ENCODE measurements around the gene STAT6. TPM values are rescaled to one million over a fixed set of nuclear protein-coding genes. Genes with fewer than 3 reads are reported as not detected.

STAT6 gene
- polyA plus RNA-seq, 1 experiment = 177 TPM

DNA sequence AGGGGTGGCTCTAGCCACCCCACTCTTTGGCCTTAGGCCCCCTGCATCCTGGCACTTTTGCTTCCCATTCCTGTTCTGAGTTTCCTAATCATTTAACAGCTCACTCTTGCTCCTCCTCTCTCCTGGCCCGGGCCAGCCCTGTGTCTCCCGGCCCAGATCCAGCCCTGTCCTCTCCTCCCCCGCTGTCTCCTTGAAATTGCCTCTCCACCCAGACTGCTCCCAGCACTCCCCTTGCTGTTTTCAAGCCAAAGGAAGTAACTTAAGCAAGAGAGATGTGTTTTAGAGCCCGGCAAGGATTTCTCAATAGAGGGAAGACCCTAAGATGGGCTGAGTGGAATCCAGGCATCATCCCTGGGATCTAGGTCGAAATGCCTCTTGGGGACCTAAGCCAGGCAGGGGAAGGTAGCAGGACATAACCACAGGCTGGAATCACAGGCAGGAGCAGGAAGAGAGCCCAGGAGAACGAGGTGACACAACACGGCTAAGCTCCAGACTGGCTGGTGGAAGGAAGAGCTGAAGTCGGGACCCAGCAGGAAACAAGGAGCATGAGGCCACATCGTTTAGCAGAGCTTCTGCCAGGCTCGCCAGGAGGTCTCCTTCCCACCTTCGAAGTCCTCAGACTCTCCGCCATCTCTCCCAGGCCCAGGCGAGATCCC, 38.2 kb upstream of the STAT6 start:
- no peak for DNase-seq (ENCODE audit: low read depth)
- POLR2A ChIA-PET = interaction anchor here (0.9 to 1.5 kb wide), 3 partner anchors 16 to 21 kb away, joined by 3 to 13 read pairs (median 6); partner anchors contain the start of gene LRP1
- TF ChIP-seq, protein P1, sequence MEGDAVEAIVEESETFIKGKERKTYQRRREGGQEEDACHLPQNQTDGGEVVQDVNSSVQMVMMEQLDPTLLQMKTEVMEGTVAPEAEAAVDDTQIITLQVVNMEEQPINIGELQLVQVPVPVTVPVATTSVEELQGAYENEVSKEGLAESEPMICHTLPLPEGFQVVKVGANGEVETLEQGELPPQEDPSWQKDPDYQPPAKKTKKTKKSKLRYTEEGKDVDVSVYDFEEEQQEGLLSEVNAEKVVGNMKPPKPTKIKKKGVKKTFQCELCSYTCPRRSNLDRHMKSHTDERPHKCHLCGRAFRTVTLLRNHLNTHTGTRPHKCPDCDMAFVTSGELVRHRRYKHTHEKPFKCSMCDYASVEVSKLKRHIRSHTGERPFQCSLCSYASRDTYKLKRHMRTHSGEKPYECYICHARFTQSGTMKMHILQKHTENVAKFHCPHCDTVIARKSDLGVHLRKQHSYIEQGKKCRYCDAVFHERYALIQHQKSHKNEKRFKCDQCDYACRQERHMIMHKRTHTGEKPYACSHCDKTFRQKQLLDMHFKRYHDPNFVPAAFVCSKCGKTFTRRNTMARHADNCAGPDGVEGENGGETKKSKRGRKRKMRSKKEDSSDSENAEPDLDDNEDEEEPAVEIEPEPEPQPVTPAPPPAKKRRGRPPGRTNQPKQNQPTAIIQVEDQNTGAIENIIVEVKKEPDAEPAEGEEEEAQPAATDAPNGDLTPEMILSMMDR (IDR thresholded peaks at IDR 0.05; ENCODE audit: insufficient read depth, low read depth, low read length) = no peak
- Histone ChIP-seq H3K36me3 (ENCODE audit: control insufficient read depth, insufficient read depth, low read length) (peaks cover 43% of the 10 kb centered on the region), H3K27me3 (ENCODE audit: control insufficient read depth, insufficient read depth, low read length) (no peaks in the 10 kb centered on the region), H3K4me3 (ENCODE audit: low read depth, low read length) (no peak overlapping the region)
- CTCF ChIA-PET = interaction anchor here (0.7 to 5.0 kb wide), 13 partner anchors 9 to 1321 kb away, joined by 3 to 23 read pairs (median 4); partner anchors contain the start of genes NAB2 and STAT6

DNA sequence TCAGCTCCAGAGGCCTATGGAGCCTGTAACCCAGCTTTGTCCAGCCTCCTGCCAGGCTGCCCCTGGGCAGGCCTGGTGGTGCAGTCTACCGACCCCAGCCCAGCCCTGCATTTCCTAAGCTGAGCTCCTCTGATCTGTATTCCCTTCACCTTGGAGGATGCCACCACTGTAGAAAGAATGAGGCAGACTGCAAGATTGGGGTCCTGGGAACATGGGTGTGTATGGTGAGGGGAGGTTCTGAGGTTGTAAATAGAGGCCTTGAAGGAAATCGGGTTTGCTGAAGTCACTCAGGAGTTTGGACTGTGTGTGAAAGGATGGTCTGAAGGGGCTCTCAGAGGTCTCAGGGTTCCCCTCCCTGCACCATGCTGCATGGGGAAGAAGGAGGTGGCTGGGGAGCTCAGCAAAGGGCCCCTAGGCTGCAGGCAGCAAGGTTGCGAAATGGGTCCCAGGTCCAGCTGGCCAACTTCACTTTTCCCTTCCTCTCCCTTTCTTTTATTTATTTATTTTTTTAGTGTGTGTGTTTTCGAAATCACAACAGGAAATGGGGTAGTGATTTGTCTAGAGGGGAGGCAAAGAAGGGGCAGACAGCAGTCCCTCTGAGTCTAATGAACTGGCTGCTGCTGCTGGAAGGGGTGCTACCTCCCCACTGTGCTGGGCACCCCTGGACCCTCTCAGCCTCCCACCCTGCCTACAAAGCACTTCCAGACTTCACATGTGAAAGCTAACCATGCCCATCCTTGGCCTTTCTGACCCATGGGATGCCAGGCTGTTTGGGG, 37.5 kb upstream of the STAT6 start:
- no peak overlapping the region for H3K4me3 ChIP-seq (ENCODE audit: low read depth, low read length)
- POLR2A ChIA-PET = interaction anchor here (0.9 to 1.5 kb wide), 3 partner anchors 16 to 21 kb away, joined by 3 to 13 read pairs (median 6); partner anchors contain the start of gene LRP1

DNA sequence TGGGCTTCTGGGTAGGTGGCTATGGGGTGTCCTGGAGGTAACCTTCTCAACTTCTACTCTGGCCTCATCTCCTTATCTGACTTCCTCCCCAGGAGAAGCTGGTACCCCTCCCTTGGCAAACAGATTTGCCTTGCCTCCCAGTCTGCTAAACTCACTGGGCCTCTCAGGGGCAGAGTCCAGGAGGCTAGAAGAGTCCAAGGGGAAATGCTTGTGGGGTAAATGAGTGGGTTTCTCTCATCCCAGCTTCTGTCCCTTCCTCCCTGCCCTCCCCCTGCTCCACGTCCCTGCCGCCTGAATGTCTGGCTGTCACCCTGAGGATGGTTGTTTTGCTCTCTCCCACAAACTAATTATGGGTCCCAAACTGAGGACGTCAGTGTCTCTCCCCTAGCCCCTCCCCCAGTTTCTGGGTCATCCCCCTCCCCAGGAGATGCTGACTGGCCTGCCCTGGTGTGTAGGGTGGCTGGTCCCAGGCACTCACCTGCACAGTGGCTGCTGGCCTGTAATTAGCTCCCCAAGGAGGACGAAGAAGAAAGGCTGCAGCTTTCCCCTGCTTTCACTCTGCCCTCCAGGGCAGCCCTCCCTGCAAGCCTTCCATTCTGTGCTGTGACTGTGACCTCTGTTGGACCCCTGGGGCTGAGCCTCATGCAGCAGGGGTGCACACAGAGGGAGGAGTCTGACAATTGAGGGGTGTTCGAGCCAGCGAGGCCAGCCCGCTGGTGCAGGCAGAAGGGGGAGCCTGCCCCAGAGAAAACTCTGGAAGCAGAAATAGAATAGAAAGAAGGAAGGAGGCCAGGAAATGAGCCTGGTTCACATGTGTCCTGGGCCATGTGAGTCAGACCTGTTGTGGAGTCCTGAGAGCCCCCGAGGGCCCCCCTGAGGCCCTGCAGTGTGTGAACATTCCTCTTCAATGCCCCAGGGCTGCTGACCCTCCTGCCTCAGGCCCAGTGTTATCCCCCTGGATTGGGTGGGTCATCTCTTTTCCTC, 36.1 kb upstream of the STAT6 start, which contains the start of gene LRP1-AS:
Gene LRP1-AS, minus strand, starts transcription at position 659 of the 984 bp plus-strand sequence.
- no peak for DNase-seq (ENCODE audit: low read depth)
- no peak within 1 kb of the TSS for H3K4me3 ChIP-seq (ENCODE audit: low read depth, low read length)
- POLR2A ChIA-PET = interaction anchor here (0.6 kb wide), 3 partner anchors 20 to 422 kb away, joined by 4 to 6 read pairs (median 4); no protein-coding TSS in a partner anchor
- H3K36me3 ChIP-seq (ENCODE audit: control insufficient read depth, insufficient read depth, low read length) = peaks cover 47% of the 10 kb centered on the region
- TF ChIP-seq, protein P1 (IDR thresholded peaks at IDR 0.05; ENCODE audit: insufficient read depth, low read depth, low read length) = 0 out of 2 replicates have a peak, but pooled peaks have one; percentile 9
- CTCF ChIA-PET = interaction anchor here (0.9 to 5.0 kb wide), 6 partner anchors 17 to 96 kb away, joined by 3 to 23 read pairs (median 14); partner anchors contain the start of genes LRP1 and STAT6
- H3K27me3 ChIP-seq (ENCODE audit: control insufficient read depth, insufficient read depth, low read length) = no peaks in the 10 kb centered on the region

More for the DNA sequence above, 37.5 kb upstream of the STAT6 start:
- no peaks in the 10 kb centered on the region for H3K27me3 ChIP-seq (ENCODE audit: control insufficient read depth, insufficient read depth, low read length)
- H3K36me3 ChIP-seq (ENCODE audit: control insufficient read depth, insufficient read depth, low read length) = peaks cover 41% of the 10 kb centered on the region
- no peak for DNase-seq (ENCODE audit: low read depth)
- TF ChIP-seq, protein P1 (IDR thresholded peaks at IDR 0.05; ENCODE audit: insufficient read depth, low read depth, low read length) = no peak
- CTCF ChIA-PET = interaction anchor here (0.7 to 5.0 kb wide), 12 partner anchors 8 to 1322 kb away, joined by 3 to 23 read pairs (median 5); partner anchors contain the start of genes NAB2 and STAT6

DNA sequence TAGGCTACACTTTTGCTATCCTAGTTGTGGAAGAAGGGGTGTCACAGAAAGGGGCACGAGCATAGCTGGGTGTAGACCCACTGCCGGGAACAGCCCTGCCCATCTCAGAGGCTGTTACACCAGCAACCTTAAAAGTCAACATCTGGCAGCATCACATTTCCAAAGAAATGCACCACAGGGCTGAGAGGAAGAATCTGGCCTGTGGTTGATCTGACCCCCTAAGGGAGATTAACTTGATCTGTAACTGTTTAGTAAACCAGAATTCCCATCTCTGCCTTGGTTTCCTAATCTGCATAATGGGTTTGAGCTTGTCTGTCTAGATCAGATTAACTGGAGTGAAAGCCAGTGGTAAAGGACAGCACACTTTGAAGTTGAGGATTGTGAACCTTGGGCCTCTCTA, 34.9 kb upstream of the STAT6 start:
- peaks cover 57% of the 10 kb centered on the region for H3K36me3 ChIP-seq (ENCODE audit: control insufficient read depth, insufficient read depth, low read length)
- no peak overlapping the region for H3K4me3 ChIP-seq (ENCODE audit: low read depth, low read length)
- ChIA-PET CTCF (interaction anchor here (0.8 to 5.0 kb wide), 9 partner anchors 11 to 67 kb away, joined by 3 to 23 read pairs (median 6); partner anchors contain the start of genes LRP1 and STAT6), POLR2A (no interaction called here)
- no peak for DNase-seq (ENCODE audit: low read depth)
- no peaks in the 10 kb centered on the region for H3K27me3 ChIP-seq (ENCODE audit: control insufficient read depth, insufficient read depth, low read length)
- TF ChIP-seq, protein P1 (IDR thresholded peaks at IDR 0.05; ENCODE audit: insufficient read depth, low read depth, low read length) = no peak

All from BJ (cell line).